CD1c-positive myeloid dendritic cell (primary cell): ENCODE results near the gene MRPL47.
A peak's percentile ranks its signal among the peaks of the same experiment; 100 is the strongest.

ENCODE experiments used
- DNase-seq: peaks from one replicate; pipeline ENCODE4 v3.0.0-alpha.2; 2016; ENCODE audit errors: extremely low spot score

MRPL47 gene

GRCh38 chr3:179591313-179591712, 13.1 kb downstream of the MRPL47 start:
- DNase-seq, result no peak

- no peak for DNase-seq
Measured at GRCh38 chr3:179590669-179591068, 13.8 kb downstream of the MRPL47 start.

- DNase-seq, result no peak
Measured at GRCh38 chr3:179589143-179589542, 15.3 kb downstream of the MRPL47 start.

GRCh38 chr3:179580992-179581391, 23.4 kb downstream of the MRPL47 start:
- DNase-seq, result no peak

GRCh38 chr3:179565496-179565895, 38.9 kb downstream of the MRPL47 start:
- no peak for DNase-seq

- peak; percentile 81 for DNase-seq
Measured at GRCh38 chr3:179563271-179563783, 41.1 kb downstream of the MRPL47 start.

- peak; percentile 99 for DNase-seq
Measured at GRCh38 chr3:179562591-179563270, 41.7 kb downstream of the MRPL47 start, which contains the start of gene ACTL6A. ACTL6A (plus strand) TSS chr3:179562926; CDS start chr3:179563093, 167 bp downstream.

- DNase-seq, result no peak
Measured at GRCh38 chr3:179560791-179561190, 43.6 kb downstream of the MRPL47 start.

GRCh38 chr3:179558742-179559364, 45.6 kb downstream of the MRPL47 start:
- DNase-seq, result peak; percentile 76

- no peak for DNase-seq
Measured at GRCh38 chr3:179551349-179552105, 52.9 kb downstream of the MRPL47 start.

GRCh38 chr3:179546814-179547241, 57.6 kb downstream of the MRPL47 start:
- DNase-seq, result no peak

GRCh38 chr3:179544981-179545645, 59.3 kb downstream of the MRPL47 start:
- DNase-seq, result no peak

- no peak for DNase-seq
Measured at GRCh38 chr3:179542375-179542774, 62.1 kb downstream of the MRPL47 start.

- DNase-seq, result no peak
Measured at GRCh38 chr3:179541596-179541995, 62.8 kb downstream of the MRPL47 start.

GRCh38 chr3:179541094-179541493, 63.3 kb downstream of the MRPL47 start:
- DNase-seq, result no peak
